Cardiac muscle cell (in vitro differentiated cells and primary cell): ENCODE results near the gene SPON1. TPM values are rescaled to one million over a fixed set of nuclear protein-coding genes. Genes with fewer than 3 reads are reported as not detected.
A peak's percentile ranks its signal among the peaks of the same experiment; 100 is the strongest.

ENCODE experiments used
- DNase-seq, 2 donors: peaks; one replicate each; pipeline versions ENCODE4 v3.0.0 to v3.0.0-alpha.2; 2010 to 2017; ENCODE audit warnings: low read depth in 1 of 2, low spot score in 1 of 2
- H3K27ac ChIP-seq: fragments of 200-600 bp; sonication (generic); 2 replicates; pipeline ENCODE4 v1.5.1; 2016
- H3K27me3 ChIP-seq: fragments of 200-600 bp; sonication (generic); 2 replicates; pipeline ENCODE4 v1.6.0; 2016; ENCODE audit warnings: control low read depth
- H3K36me3 ChIP-seq: fragments of 200-600 bp; sonication (generic); 2 replicates; pipeline ENCODE4 v1.5.1; 2016; ENCODE audit warnings: control low read depth
- H3K4me1 ChIP-seq: fragments of 200-600 bp; sonication (generic); 2 replicates; pipeline ENCODE4 v1.8.1; 2017; ENCODE audit warnings: low read depth, mild to moderate bottlenecking, mixed run types
- H3K4me3 ChIP-seq: fragments of 200-600 bp; sonication (generic); 2 replicates; pipeline ENCODE4 v1.5.1; 2016; ENCODE audit warnings: mild to moderate bottlenecking
- H3K9me3 ChIP-seq: fragments of 200-600 bp; sonication (generic); 2 replicates; pipeline ENCODE4 v1.5.1; 2017; ENCODE audit warnings: low read depth, mild to moderate bottlenecking, control low read depth
- CTCF ChIP-seq: IDR thresholded peaks from 2 replicates; pipeline ENCODE4 v1.5.1; 2012; ENCODE audit warnings: low read depth, mild to moderate bottlenecking, low read length
- polyA plus RNA-seq: library from polyadenylated mRNA; unstranded; fragments of >200 nt; fragmentation: Nextera tagmentation; extraction: Ambion mirVana; gene quantifications from 2 replicates; pipeline ENCODE4 v1.2.1, GENCODE V29; 2016
- total RNA-seq: library from RNA; depleted of rRNA; stranded (reverse); fragments of >200 nt; gene quantifications from 2 replicates; pipeline ENCODE4 v1.2.3, GENCODE V29; 2016

The SPON1 gene
- total and polyA plus RNA-seq, 2 experiments from 2014 or later: 13.3 to 22.0 TPM

- H3K9me3 ChIP-seq: no peaks in the 10 kb centered on the region
- no peaks in the 10 kb centered on the region for H3K36me3 ChIP-seq
- H3K4me1 ChIP-seq: no peaks in the 10 kb centered on the region
- no peak overlapping the region for H3K4me3 ChIP-seq
- no peak for TF ChIP-seq CTCF
- no peaks in the 10 kb centered on the region for H3K27me3 ChIP-seq
- no peak overlapping the region for H3K27ac ChIP-seq
- no peak for DNase-seq
Measured at GRCh38 chr11:14036469-14036868, 73.9 kb downstream of the SPON1 start.

GRCh38 chr11:14041040-14041439 is 78.5 kb downstream of the SPON1 start:
- no peaks in the 10 kb centered on the region for H3K9me3 ChIP-seq
- DNase-seq: peak in 1 of 2 donors; percentile 9
- TF ChIP-seq CTCF: peak; percentile 13

GRCh38 chr11:14041565-14041964 is 79.0 kb downstream of the SPON1 start:
- no peak overlapping the region for H3K4me3 ChIP-seq
- H3K36me3 ChIP-seq: no peaks in the 10 kb centered on the region
- H3K9me3 ChIP-seq: no peaks in the 10 kb centered on the region
- H3K4me1 ChIP-seq: no peaks in the 10 kb centered on the region
- no peak for TF ChIP-seq CTCF
- no peaks in the 10 kb centered on the region for H3K27me3 ChIP-seq
- H3K27ac ChIP-seq: no peak overlapping the region
- DNase-seq: no peak

More at GRCh38 chr11:14041040-14041439, 78.5 kb downstream of the SPON1 start:
- Histone ChIP-seq H3K27me3 (no peaks in the 10 kb centered on the region), H3K36me3 (no peaks in the 10 kb centered on the region), H3K27ac (no peak overlapping the region), H3K4me3 (no peak overlapping the region), H3K4me1 (no peaks in the 10 kb centered on the region)

GRCh38 chr11:14042686-14043465 is 80.4 kb downstream of the SPON1 start:
- no peaks in the 10 kb centered on the region for H3K9me3 ChIP-seq
- no peak for DNase-seq
- no peak for TF ChIP-seq CTCF
- H3K4me1 ChIP-seq: no peaks in the 10 kb centered on the region
- H3K4me3 ChIP-seq: no peak overlapping the region
- H3K36me3 ChIP-seq: no peaks in the 10 kb centered on the region
- no peak overlapping the region for H3K27ac ChIP-seq
- H3K27me3 ChIP-seq: no peaks in the 10 kb centered on the region

- Histone ChIP-seq H3K27ac (no peak overlapping the region), H3K4me3 (no peak overlapping the region), H3K36me3 (no peaks in the 10 kb centered on the region), H3K4me1 (no peaks in the 10 kb centered on the region), H3K27me3 (no peaks in the 10 kb centered on the region), H3K9me3 (no peaks in the 10 kb centered on the region)
- no peak for DNase-seq
- TF ChIP-seq CTCF: no peak
Measured at GRCh38 chr11:14044916-14045315, 82.4 kb downstream of the SPON1 start.
